Neural cell (in vitro differentiated cells): ENCODE data around the gene RAB3C. TPM values are rescaled to one million over a fixed set of nuclear protein-coding genes. Genes with fewer than 3 reads are reported as not detected.
A peak's percentile ranks its signal among the peaks of the same experiment; 100 is the strongest.

Source experiments
- H2AFZ ChIP-seq: fragments of 200-600, 300-800 bp; sonication (generic), shearing (Covaris generic); 2 replicates; pipeline ENCODE4 v1.6.0; 2014; ENCODE audit warnings: low read depth, mild to moderate bottlenecking, antibody characterized with exemption, low read length, moderate library complexity
- H3F3A ChIP-seq: fragments of 200-600 bp; shearing (Covaris generic); 2 replicates; pipeline ENCODE4 v1.6.1; 2016; ENCODE audit warnings: mild to moderate bottlenecking, moderate library complexity, mixed read lengths, antibody characterized with exemption, low read length; ENCODE audit not compliant: insufficient read depth, poor library complexity, severe bottlenecking
- H3K27ac ChIP-seq: fragments of 200-600, 300-800 bp; sonication (generic), shearing (Covaris generic); 2 replicates; pipeline ENCODE4 v1.5.1; 2014; ENCODE audit warnings: mild to moderate bottlenecking, low read length, moderate library complexity
- H3K27me3 ChIP-seq: fragments of 300-800, 200-600 bp; sonication (generic), shearing (Covaris generic); 2 replicates; pipeline ENCODE4 v1.6.0; 2014; ENCODE audit warnings: mild to moderate bottlenecking, low read depth, low read length, moderate library complexity; ENCODE audit not compliant: insufficient read depth
- H3K36me3 ChIP-seq: fragments of 300-800, 200-600 bp; sonication (generic), shearing (Covaris generic); 2 replicates; pipeline ENCODE4 v1.5.1; 2014; ENCODE audit warnings: mild to moderate bottlenecking, antibody characterized with exemption, low read length, moderate library complexity; ENCODE audit not compliant: insufficient read depth
- H3K4me2 ChIP-seq: fragments of 300-800, 200-600 bp; sonication (generic), shearing (Covaris generic); 2 replicates; pipeline ENCODE4 v1.6.0; 2014; ENCODE audit warnings: mild to moderate bottlenecking, low read length
- H3K4me3 ChIP-seq: fragments of 300-800, 200-600 bp; sonication (generic), shearing (Covaris generic); 2 replicates; pipeline ENCODE4 v1.5.1; 2014; ENCODE audit warnings: mild to moderate bottlenecking, low read length, moderate library complexity
- H3K79me2 ChIP-seq: fragments of 200-600 bp; shearing (Covaris generic); replicated peaks from 2 replicates; pipeline ENCODE4 v1.6.0; 2014; ENCODE audit warnings: mild to moderate bottlenecking, low read length, moderate library complexity; ENCODE audit not compliant: insufficient read depth
- H3K9ac ChIP-seq: fragments of 300-800, 200-600 bp; sonication (generic), shearing (Covaris generic); 2 replicates; pipeline ENCODE4 v1.6.1; 2016; ENCODE audit warnings: mild to moderate bottlenecking, low read length, mixed read lengths
- H3K9me2 ChIP-seq: fragments of 200-600 bp; shearing (Covaris generic); 2 replicates; pipeline ENCODE4 v1.6.1; 2016; ENCODE audit warnings: mild to moderate bottlenecking, low read length, mixed read lengths; ENCODE audit not compliant: insufficient read depth
- H3K9me3 ChIP-seq: fragments of 200-600, 300-800 bp; sonication (generic), shearing (Covaris generic); 2 replicates; pipeline ENCODE4 v1.6.1; 2016; ENCODE audit warnings: mild to moderate bottlenecking, mixed run types, low read length, moderate library complexity, mixed read lengths
- H4K20me1 ChIP-seq: fragments of 200-600 bp; shearing (Covaris generic); 2 replicates; pipeline ENCODE4 v1.6.1; 2016; ENCODE audit warnings: mild to moderate bottlenecking, mixed run types; ENCODE audit not compliant: insufficient read depth
- CTCF ChIP-seq: fragments of 450-650 bp; IDR thresholded peaks from 2 replicates; pipeline ENCODE4 v1.5.1; 2014; ENCODE audit warnings: antibody characterized with exemption, mild to moderate bottlenecking, moderate library complexity; ENCODE audit not compliant: poor library complexity, severe bottlenecking
- EP300 ChIP-seq: fragments of 450-650 bp; conservative IDR thresholded peaks from 2 replicates; pipeline ENCODE4 v1.6.1; 2014; ENCODE audit warnings: antibody characterized with exemption, mild to moderate bottlenecking, moderate library complexity; ENCODE audit not compliant: poor library complexity, severe bottlenecking
- EZH2 ChIP-seq: fragments of 200-600, 300-800 bp; shearing (Covaris generic), sonication (generic); IDR thresholded peaks from 2 replicates; pipeline ENCODE4 v1.6.1; 2014; ENCODE audit warnings: antibody characterized with exemption, low read length, borderline replicate concordance, mild to moderate bottlenecking; ENCODE audit not compliant: insufficient read depth, poor library complexity, severe bottlenecking
- MXI1 ChIP-seq: fragments of 450-650 bp; conservative IDR thresholded peaks from 2 replicates; pipeline ENCODE4 v1.6.1; 2014; ENCODE audit warnings: antibody characterized with exemption, mild to moderate bottlenecking; ENCODE audit not compliant: poor library complexity, severe bottlenecking
- POLR2AphosphoS5 ChIP-seq: IDR thresholded peaks from 2 replicates; pipeline ENCODE4 v1.6.1; 2012
- RAD21 ChIP-seq: fragments of 450-650 bp; conservative IDR thresholded peaks from 2 replicates; pipeline ENCODE4 v1.6.1; 2014; ENCODE audit warnings: antibody characterized with exemption, mild to moderate bottlenecking, moderate library complexity
- REST ChIP-seq: IDR thresholded peaks from 2 replicates; pipeline ENCODE4 v1.6.1; 2012; ENCODE audit warnings: borderline replicate concordance
- SMC3 ChIP-seq: fragments of 450-650 bp; conservative IDR thresholded peaks from 2 replicates; pipeline ENCODE4 v1.6.1; 2014; ENCODE audit warnings: antibody characterized with exemption, mild to moderate bottlenecking, moderate library complexity; ENCODE audit not compliant: poor library complexity
- TAF1 ChIP-seq: IDR thresholded peaks from 2 replicates; pipeline ENCODE4 v1.6.1; 2012; ENCODE audit warnings: low read depth
- polyA plus RNA-seq: library from polyadenylated mRNA; depleted of rRNA; stranded (reverse); fragments of >200 nt; gene quantifications from 2 replicates; pipeline ENCODE4 v1.2.3, GENCODE V29; 2014

The RAB3C gene
- polyA plus RNA-seq, 1 donor from 2014 or later, result 94.3 TPM

GRCh38 chr5:58542709-58543108, 40.2 kb upstream of the RAB3C start:
- Histone ChIP-seq H3K79me2 (no peaks in the 10 kb centered on the region), H3K4me3 (no peak overlapping the region), H3K36me3 (no peaks in the 10 kb centered on the region), H3K27me3 (no peaks in the 10 kb centered on the region), H3K9me3 (no peaks in the 10 kb centered on the region), H3F3A (no peaks in the 10 kb centered on the region), H3K9ac (no peak overlapping the region), H2AFZ (no peak overlapping the region), H3K27ac (peak overlapping the region; percentile 56), H3K4me2 (no peak overlapping the region), H3K9me2 (no peaks in the 10 kb centered on the region), H4K20me1 (no peaks in the 10 kb centered on the region)
- no peak for TF ChIP-seq TAF1
- TF ChIP-seq POLR2AphosphoS5, result peak; percentile 35
- TF ChIP-seq REST, result peak; percentile 88
- TF ChIP-seq CTCF, result peak; percentile 63
- TF ChIP-seq RAD21, result peak; percentile 70
- TF ChIP-seq SMC3, result peak; percentile 73
- no peak for TF ChIP-seq MXI1
- TF ChIP-seq EZH2, result no peak
- TF ChIP-seq EP300, result peak; percentile 73

GRCh38 chr5:58543723-58544122, 39.2 kb upstream of the RAB3C start:
- no peaks in the 10 kb centered on the region for H3K79me2 ChIP-seq
- no peak overlapping the region for H3K4me2 ChIP-seq
- no peaks in the 10 kb centered on the region for H3K9me3 ChIP-seq
- no peak overlapping the region for H2AFZ ChIP-seq
- no peaks in the 10 kb centered on the region for H3K27me3 ChIP-seq
- H3K27ac ChIP-seq, result peak overlapping the region; percentile 56
- H3K36me3 ChIP-seq, result no peaks in the 10 kb centered on the region
- no peaks in the 10 kb centered on the region for H3F3A ChIP-seq
- H3K9me2 ChIP-seq, result no peaks in the 10 kb centered on the region
- H4K20me1 ChIP-seq, result no peaks in the 10 kb centered on the region
- TF ChIP-seq SMC3, result no peak
- TF ChIP-seq POLR2AphosphoS5, result no peak
- TF ChIP-seq MXI1, result no peak
- no peak for TF ChIP-seq REST
- TF ChIP-seq RAD21, result no peak
- TF ChIP-seq EZH2, result no peak
- TF ChIP-seq CTCF, result no peak
- TF ChIP-seq TAF1, result no peak
- no peak for TF ChIP-seq EP300
- H3K9ac ChIP-seq, result no peak overlapping the region
- H3K4me3 ChIP-seq, result no peak overlapping the region
